Hematopoietic multipotent progenitor cell treated with erythropoietin and hydrocortisone succinate and interleukin-3 and kit ligand, for 6 days (in vitro differentiated cells): ENCODE measurements around the gene MAP3K1.

ENCODE experiments used
- DNase-seq: peaks from one replicate; pipeline ENCODE4 v3.0.0-alpha.2; 2015

MAP3K1 gene

GRCh38 chr5:56910210-56910965 lies 95.0 kb downstream of the MAP3K1 start:
- peak; percentile 65 for DNase-seq

DNA sequence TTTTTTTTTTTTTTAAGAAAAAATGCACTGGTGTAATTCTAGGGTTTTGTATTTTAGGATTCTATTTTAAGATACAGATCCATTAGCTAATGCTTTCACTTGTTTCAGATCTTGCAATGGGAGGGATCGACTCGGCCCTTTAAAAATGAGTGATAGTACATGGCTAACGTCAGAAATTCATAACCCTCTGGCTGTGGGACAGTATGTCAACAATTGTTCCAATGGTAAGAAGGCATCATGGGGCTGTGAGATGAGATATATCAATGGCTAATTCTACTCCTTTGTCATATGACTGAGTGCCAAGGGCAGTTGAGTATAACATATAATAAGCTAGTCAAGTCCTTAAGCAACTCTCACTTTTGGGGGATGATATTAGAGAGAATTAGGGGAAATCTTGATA lies 98.4 kb downstream of the MAP3K1 start:
- DNase-seq: no peak

DNA sequence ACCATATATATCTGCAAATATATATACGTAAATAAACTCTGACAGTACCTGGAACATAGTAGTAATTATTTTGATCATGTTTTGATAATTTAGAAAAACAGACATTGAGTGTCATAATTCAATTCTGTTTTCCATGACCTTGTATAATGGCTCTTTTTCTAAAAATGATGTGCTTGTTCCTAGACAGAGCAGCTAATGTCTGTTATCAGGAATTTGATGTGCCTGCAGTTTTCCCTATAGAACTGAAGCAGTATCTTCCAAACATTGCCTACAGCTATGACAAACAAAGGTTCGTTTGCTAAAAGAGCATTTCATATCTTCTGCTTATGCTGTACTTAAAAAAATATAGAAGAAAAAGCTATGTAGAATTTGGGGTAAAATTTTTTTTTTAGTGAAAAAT lies 99.3 kb downstream of the MAP3K1 start:
- no peak for DNase-seq

GRCh38 chr5:56917534-56917933 lies 102.2 kb downstream of the MAP3K1 start:
- no peak for DNase-seq

DNA sequence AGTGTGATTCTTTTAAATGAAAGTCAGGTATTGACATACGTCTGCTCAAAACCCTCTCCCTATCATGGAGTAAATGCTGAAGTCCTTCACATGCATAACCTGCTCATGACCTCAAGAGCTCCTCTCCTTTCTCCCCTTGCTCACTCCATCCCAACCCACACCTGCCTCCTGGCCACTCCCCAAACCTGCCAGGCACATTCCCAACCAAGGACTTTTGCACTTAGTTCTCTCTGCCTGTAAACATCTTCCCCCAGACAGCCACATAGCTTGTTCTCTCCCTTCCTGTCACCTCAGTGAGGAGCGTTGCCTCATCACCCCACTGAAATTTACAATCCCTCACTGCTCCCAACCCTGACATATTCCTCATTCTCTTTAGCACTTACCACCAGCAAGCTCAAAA lies 102.7 kb downstream of the MAP3K1 start:
- DNase-seq: no peak

DNA sequence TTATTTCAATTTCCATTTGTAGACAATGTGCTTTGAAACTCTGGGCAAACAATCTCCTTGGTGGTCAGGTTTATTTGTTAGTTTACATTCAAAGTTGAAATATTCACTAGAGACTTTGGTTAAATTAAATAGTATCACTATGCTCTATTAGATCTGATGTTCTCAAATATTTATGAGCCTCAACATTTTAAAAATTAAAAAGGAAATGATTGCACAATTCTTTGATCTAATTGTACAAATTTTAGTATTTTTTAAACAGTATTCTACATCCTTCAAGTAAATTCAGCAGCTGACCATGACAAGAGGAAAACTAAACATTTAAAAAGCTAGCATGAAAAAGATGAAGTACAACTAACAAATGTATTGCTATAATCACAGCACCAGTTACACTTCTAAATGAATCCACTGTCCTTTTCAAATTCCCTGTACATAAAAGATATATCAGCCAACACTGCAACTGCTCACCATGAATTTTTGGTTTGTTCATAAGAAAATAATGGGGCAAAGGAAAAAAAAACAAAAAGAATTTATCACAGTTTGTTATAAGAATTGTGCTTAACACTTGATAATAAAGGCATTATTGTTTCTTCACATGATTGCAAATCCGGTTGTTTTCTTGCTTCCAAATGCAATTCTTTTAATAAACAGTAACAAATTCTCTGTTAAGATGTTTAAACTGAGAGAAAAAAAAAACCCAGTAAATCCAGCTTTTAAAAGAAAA lies 104.8 kb downstream of the MAP3K1 start:
- DNase-seq: no peak

GRCh38 chr5:56922922-56923321 lies 107.6 kb downstream of the MAP3K1 start:
- DNase-seq: no peak

GRCh38 chr5:56934325-56934724 lies 119.0 kb downstream of the MAP3K1 start:
- no peak for DNase-seq

- no peak for DNase-seq
Measured at GRCh38 chr5:56938858-56939257, 123.5 kb downstream of the MAP3K1 start.

DNA sequence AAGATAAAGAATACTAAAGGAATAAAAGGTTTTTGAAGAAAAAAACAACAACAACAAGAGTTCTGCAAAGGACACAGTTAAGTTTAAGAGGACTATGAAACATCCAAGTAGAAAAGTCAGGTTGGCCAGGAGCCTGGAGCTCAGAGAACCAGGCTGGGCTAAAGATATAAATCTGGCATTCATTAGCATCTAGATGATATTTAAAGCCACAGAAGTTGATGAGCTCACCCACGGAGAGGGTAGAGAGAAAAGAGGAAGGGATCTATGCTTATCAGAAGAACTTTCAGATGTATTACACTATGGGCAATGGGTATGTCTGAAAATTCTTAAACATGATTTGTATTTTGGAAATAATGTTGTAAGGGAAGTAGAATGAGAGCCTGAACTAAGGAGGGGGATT lies 126.6 kb downstream of the MAP3K1 start:
- DNase-seq: peak; percentile 39
